Measurements from ENCODE around the gene ERG28. TPM values are rescaled to one million over a fixed set of nuclear protein-coding genes. Genes with fewer than 3 reads are reported as not detected.
A peak's percentile ranks its signal among the peaks of the same experiment; 100 is the strongest.

Gene ERG28
- total RNA-seq, 1 donor from 2014 or later: 29.3 TPM

- Mint-ChIP-seq H3K4me1 (peaks cover 20% of the 10 kb centered on the region), H3K9me3 (no peaks in the 10 kb centered on the region), H3K27me3 (ENCODE audit: insufficient read depth, low read depth) (peaks cover 2% of the 10 kb centered on the region), H3K36me3 (peaks cover 37% of the 10 kb centered on the region), H3K27ac (peak overlapping the region; percentile 66), H3K4me3 (no peak overlapping the region)
- H3K4me1 ChIP-seq: no peaks in the 10 kb centered on the region
- H3K4me3 ChIP-seq: no peak overlapping the region
- H3K9ac ChIP-seq: no peak overlapping the region
- no peak overlapping the region for H3K27ac ChIP-seq
- no peaks in the 10 kb centered on the region for H3K27me3 ChIP-seq
- no peaks in the 10 kb centered on the region for H3K36me3 ChIP-seq
- no peaks in the 10 kb centered on the region for H3K9me3 ChIP-seq (ENCODE audit: low read depth)
- no peak overlapping the region for H3K4me2 ChIP-seq
- no peaks in the 10 kb centered on the region for H3K79me2 ChIP-seq (ENCODE audit: low read depth)
- H4K20me1 ChIP-seq (ENCODE audit: low read depth): peaks cover 11% of the 10 kb centered on the region
- H3F3A ChIP-seq (ENCODE audit: low read depth): peaks cover 13% of the 10 kb centered on the region
- no peak overlapping the region for H2AFZ ChIP-seq (replicated peaks)
- no peak for TF ChIP-seq CTCF (IDR thresholded peaks at IDR 0.05)
- TF ChIP-seq EZH2 (IDR thresholded peaks at IDR 0.05): no peak
- no peak for TF ChIP-seq EZH2phosphoT487 (IDR thresholded peaks at IDR 0.05)
- no peak for DNase-seq (ENCODE audit: low spot score)
Measured at GRCh38 chr14:75650253-75651058, 10.2 kb downstream of the ERG28 start.

- no peaks in the 10 kb centered on the region for H3K79me2 ChIP-seq (ENCODE audit: low read depth)
- H3K4me1 ChIP-seq: no peaks in the 10 kb centered on the region
- H3K27me3 ChIP-seq: no peaks in the 10 kb centered on the region
- no peak overlapping the region for H3K27ac ChIP-seq
- no peak overlapping the region for H3K4me3 ChIP-seq
- no peak overlapping the region for H3K4me3 Mint-ChIP-seq
- H3K27me3 Mint-ChIP-seq (ENCODE audit: insufficient read depth, low read depth): peaks cover 2% of the 10 kb centered on the region
- H3F3A ChIP-seq (ENCODE audit: low read depth): peaks cover 6% of the 10 kb centered on the region
- no peak for DNase-seq (ENCODE audit: low spot score)
- H3K36me3 Mint-ChIP-seq: peaks cover 37% of the 10 kb centered on the region
- no peaks in the 10 kb centered on the region for H3K9me3 ChIP-seq (ENCODE audit: low read depth)
- peaks cover 10% of the 10 kb centered on the region for H4K20me1 ChIP-seq (ENCODE audit: low read depth)
- no peaks in the 10 kb centered on the region for H3K36me3 ChIP-seq
- H3K27ac Mint-ChIP-seq: no peak overlapping the region
- no peak overlapping the region for H3K4me2 ChIP-seq
- H2AFZ ChIP-seq (replicated peaks): no peak overlapping the region
- no peaks in the 10 kb centered on the region for H3K9me3 Mint-ChIP-seq
- no peak for TF ChIP-seq EZH2phosphoT487 (IDR thresholded peaks at IDR 0.05)
- H3K9ac ChIP-seq: no peak overlapping the region
- peaks cover 20% of the 10 kb centered on the region for H3K4me1 Mint-ChIP-seq
Measured at GRCh38 chr14:75649773-75650172, 10.9 kb downstream of the ERG28 start.

- Histone ChIP-seq H3K27me3 (no peaks in the 10 kb centered on the region), H2AFZ (replicated peaks) (no peak overlapping the region), H3F3A (ENCODE audit: low read depth) (peaks cover 2% of the 10 kb centered on the region), H3K4me1 (no peaks in the 10 kb centered on the region), H3K27ac (no peak overlapping the region), H4K20me1 (ENCODE audit: low read depth) (peaks cover 5% of the 10 kb centered on the region), H3K9ac (no peak overlapping the region), H3K4me2 (no peak overlapping the region), H3K4me3 (no peak overlapping the region), H3K9me3 (ENCODE audit: low read depth) (no peaks in the 10 kb centered on the region), H3K79me2 (ENCODE audit: low read depth) (no peaks in the 10 kb centered on the region), H3K36me3 (no peaks in the 10 kb centered on the region)
- peaks cover 20% of the 10 kb centered on the region for H3K4me1 Mint-ChIP-seq
- peaks cover 2% of the 10 kb centered on the region for H3K27me3 Mint-ChIP-seq (ENCODE audit: insufficient read depth, low read depth)
- no peaks in the 10 kb centered on the region for H3K9me3 Mint-ChIP-seq
- TF ChIP-seq CTCF (IDR thresholded peaks at IDR 0.05) (no peak), EZH2phosphoT487 (IDR thresholded peaks at IDR 0.05) (no peak), EZH2 (IDR thresholded peaks at IDR 0.05) (no peak)
- DNase-seq (ENCODE audit: low spot score): no peak
- no peak overlapping the region for H3K27ac Mint-ChIP-seq
- peaks cover 37% of the 10 kb centered on the region for H3K36me3 Mint-ChIP-seq
- no peak overlapping the region for H3K4me3 Mint-ChIP-seq
Measured at GRCh38 chr14:75649337-75649736, 11.3 kb downstream of the ERG28 start.

Data from neural progenitor cell (in vitro differentiated cells).